ENCODE results near the gene SAFB2.

SAFB2 gene

GRCh38 chr19:5607318-5608275 is 15.0 kb downstream of the SAFB2 start:
- no peak for DNase-seq (ENCODE audit: low spot score)

GRCh38 chr19:5605362-5605761 is 17.2 kb downstream of the SAFB2 start:
- DNase-seq (ENCODE audit: low spot score), result no peak

GRCh38 chr19:5603626-5604025 is 18.9 kb downstream of the SAFB2 start:
- DNase-seq (ENCODE audit: low spot score), result no peak

GRCh38 chr19:5600797-5601196 is 21.8 kb downstream of the SAFB2 start:
- no peak for DNase-seq (ENCODE audit: low spot score)

GRCh38 chr19:5595745-5596144 is 26.8 kb downstream of the SAFB2 start:
- no peak for DNase-seq (ENCODE audit: low spot score)

- DNase-seq (ENCODE audit: low spot score), result no peak
These were observed 27.4 kb downstream of the SAFB2 start for GRCh38 chr19:5595129-5595528.

- no peak for DNase-seq (ENCODE audit: low spot score)
These were observed 28.0 kb downstream of the SAFB2 start for GRCh38 chr19:5594521-5594950.

- DNase-seq (ENCODE audit: low spot score), result no peak
These were observed 29.0 kb downstream of the SAFB2 start for GRCh38 chr19:5593343-5594255.

GRCh38 chr19:5592531-5593342 is 29.8 kb downstream of the SAFB2 start:
- DNase-seq (ENCODE audit: low spot score), result no peak

GRCh38 chr19:5591476-5591875 is 31.1 kb downstream of the SAFB2 start:
- DNase-seq (ENCODE audit: low spot score), result no peak

- no peak for DNase-seq (ENCODE audit: low spot score)
These were observed 31.8 kb downstream of the SAFB2 start for GRCh38 chr19:5590865-5591154.

- DNase-seq (ENCODE audit: low spot score), result no peak
These were observed 32.3 kb downstream of the SAFB2 start for GRCh38 chr19:5590151-5590864.

GRCh38 chr19:5588906-5589676 is 33.5 kb downstream of the SAFB2 start:
- no peak for DNase-seq (ENCODE audit: low spot score)

- DNase-seq (ENCODE audit: low spot score), result no peak
These were observed 34.1 kb downstream of the SAFB2 start for GRCh38 chr19:5588441-5588840.

GRCh38 chr19:5587661-5588060 is 34.9 kb downstream of the SAFB2 start:
- DNase-seq (ENCODE audit: low spot score), result no peak

GRCh38 chr19:5587071-5587455 is 35.5 kb downstream of the SAFB2 start:
- no peak for DNase-seq (ENCODE audit: low spot score)

- DNase-seq (ENCODE audit: low spot score), result no peak
These were observed 36.1 kb downstream of the SAFB2 start for GRCh38 chr19:5586300-5587070.

- DNase-seq (ENCODE audit: low spot score), result peak; percentile 22
These were observed 36.9 kb downstream of the SAFB2 start for GRCh38 chr19:5585461-5586299.

- DNase-seq (ENCODE audit: low spot score), result no peak
These were observed 42.4 kb downstream of the SAFB2 start for GRCh38 chr19:5580161-5580571.
